SK-N-SH (cell line): ENCODE data around the gene DTX3L. TPM values are rescaled to one million over a fixed set of nuclear protein-coding genes. Genes with fewer than 3 reads are reported as not detected.

Experiments used
- CTCF ChIA-PET: fragments of 300-600, 350-600 bp; formaldehyde crosslinking; extraction: SDS; loops from one replicate; lab custom pipeline; 2021; lab: Yijun Ruan, JAX
- POLR2A ChIA-PET: fragments of 350-600 bp; sonication (Branson Sonifier 250); formaldehyde crosslinking; extraction: SDS; loops from one replicate; lab custom pipeline; 2020; ENCODE audit warnings: antibody characterized with exemption, inconsistent platforms; lab: Yijun Ruan, JAX
- DNase-seq: peaks from one replicate; pipeline ENCODE4 v3.0.0; 2012
- H2AFZ ChIP-seq: fragments of 200-600 bp; sonication (generic); 2 replicates; pipeline ENCODE4 v1.8.1; 2016; ENCODE audit warnings: antibody characterized with exemption, mild to moderate bottlenecking, low read depth
- H3F3A ChIP-seq: fragments of 200-600 bp; sonication (generic); replicated peaks from 2 replicates; pipeline ENCODE3; 2016; ENCODE audit warnings: antibody characterized with exemption, mild to moderate bottlenecking; ENCODE audit not compliant: insufficient read depth
- H3K27ac ChIP-seq, 2 experiments: fragments of 200-500 bp in 1 of 2; fragments of 200-600 bp in 1 of 2; sonication (Bioruptor generic) in 1 of 2; sonication (generic), shearing (Covaris generic) in 1 of 2; 2 replicates each; pipeline versions ENCODE4 v1.5.1 to v1.6.1; 2014 to 2016; ENCODE audit warnings: low read depth in 2 of 2, inconsistent platforms in 1 of 2, low read length in 1 of 2, mild to moderate bottlenecking in 1 of 2, mixed read lengths in 1 of 2
- H3K27me3 ChIP-seq: fragments of 200-600 bp; sonication (generic), shearing (Covaris generic); 2 replicates; pipeline ENCODE4 v1.6.1; 2016; ENCODE audit warnings: mixed run types; ENCODE audit not compliant: insufficient read depth
- H3K36me3 ChIP-seq, 2 experiments: fragments of 200-500 bp in 1 of 2; fragments of 200-600 bp in 1 of 2; sonication (Bioruptor generic) in 1 of 2; sonication (generic) in 1 of 2; replicated peaks in 1 of 2; 2 replicates each; pipeline versions ENCODE3 to v1.5.1; 2014 to 2016; ENCODE audit warnings: low read length in 1 of 2, mild to moderate bottlenecking in 1 of 2; ENCODE audit not compliant: insufficient read depth in 2 of 2, control insufficient read depth in 1 of 2
- H3K4me1 ChIP-seq, 2 experiments: fragments of 200-500 bp in 1 of 2; fragments of 200-600 bp in 1 of 2; sonication (Bioruptor generic) in 1 of 2; sonication (generic), shearing (Covaris generic) in 1 of 2; 2 replicates each; pipeline versions ENCODE4 v1.5.1 to v1.6.1; 2014 to 2016; ENCODE audit warnings: low read depth in 1 of 2, low read length in 1 of 2, mixed run types in 1 of 2; ENCODE audit not compliant: insufficient read depth in 2 of 2, control insufficient read depth in 1 of 2
- H3K4me2 ChIP-seq: fragments of 200-600 bp; sonication (generic), shearing (Covaris generic); 2 replicates; pipeline ENCODE4 v1.6.1; 2017; ENCODE audit warnings: mixed run types
- H3K4me3 ChIP-seq, 2 experiments: fragments of 200-500 bp in 1 of 2; fragments of 200-600 bp in 1 of 2; sonication (Bioruptor generic) in 1 of 2; sonication (generic), shearing (Covaris generic) in 1 of 2; 2 replicates each; pipeline versions ENCODE4 v1.5.1 to v1.8.1; 2014 to 2016; ENCODE audit warnings: low read depth in 2 of 2, inconsistent platforms in 1 of 2, low read length in 1 of 2, mild to moderate bottlenecking in 1 of 2, mixed read lengths in 1 of 2, moderate library complexity in 1 of 2
- H3K79me2 ChIP-seq: fragments of 200-600 bp; sonication (generic); 2 replicates; pipeline ENCODE4 v1.8.1; 2017; ENCODE audit warnings: mild to moderate bottlenecking; ENCODE audit not compliant: insufficient read depth
- H3K9ac ChIP-seq: fragments of 200-600 bp; sonication (generic); 2 replicates; pipeline ENCODE4 v1.6.1; 2017; ENCODE audit warnings: mixed run types
- H3K9me2 ChIP-seq: fragments of 200-600 bp; sonication (generic); 2 replicates; pipeline ENCODE4 v1.6.1; 2017; ENCODE audit warnings: mixed run types
- H3K9me3 ChIP-seq: fragments of 200-600 bp; sonication (generic); 2 replicates; pipeline ENCODE4 v1.6.1; 2017; ENCODE audit warnings: mixed run types, mild to moderate bottlenecking, moderate library complexity
- H4K20me1 ChIP-seq: fragments of 200-600 bp; sonication (generic); 2 replicates; pipeline ENCODE4 v1.6.1; 2017; ENCODE audit warnings: mild to moderate bottlenecking, mixed run types; ENCODE audit not compliant: insufficient read depth
- CTCF ChIP-seq: fragments of 200-600 bp; sonication (generic); IDR thresholded peaks from 2 replicates; pipeline ENCODE4 v1.6.1; 2017; ENCODE audit warnings: antibody characterized with exemption, mild to moderate bottlenecking, moderate library complexity
- ELF1 ChIP-seq: IDR thresholded peaks from 2 replicates; pipeline ENCODE4 v1.4.0; 2012
- FOXJ3 ChIP-seq: sonication (generic); formaldehyde crosslinking; IDR thresholded peaks from 2 replicates; pipeline ENCODE4 v1.5.1; 2020; ENCODE audit warnings: mild to moderate bottlenecking, missing genetic modification reagents
- GATA2 ChIP-seq: sonication (generic); formaldehyde crosslinking; IDR thresholded peaks from 2 replicates; pipeline ENCODE4 v1.5.0; 2020; ENCODE audit warnings: mild to moderate bottlenecking, missing genetic modification reagents
- IRF3 ChIP-seq: fragments of 150-350 bp; IDR thresholded peaks from 2 replicates; pipeline ENCODE4 v1.6.1; 2016; ENCODE audit warnings: mild to moderate bottlenecking, low read depth, low read length
- MAX ChIP-seq: IDR thresholded peaks from 2 replicates; pipeline ENCODE4 v1.4.0; 2012; ENCODE audit warnings: low read depth
- NRF1 ChIP-seq: IDR thresholded peaks from 2 replicates; pipeline ENCODE4 v1.6.1; 2012; ENCODE audit warnings: low read depth, mild to moderate bottlenecking, low read length
- REST ChIP-seq: IDR thresholded peaks from 2 replicates; pipeline ENCODE4 v1.6.1; 2012; ENCODE audit warnings: mild to moderate bottlenecking, low read depth, low read length, moderate library complexity
- RFX5 ChIP-seq: IDR thresholded peaks from 2 replicates; pipeline ENCODE4 v1.6.1; 2012; ENCODE audit warnings: mild to moderate bottlenecking, improper control_type of control experiment, low read length
- RXRA ChIP-seq: IDR thresholded peaks from 2 replicates; pipeline ENCODE4 v1.4.0; 2012; ENCODE audit warnings: low read depth, mild to moderate bottlenecking, borderline replicate concordance
- SMC3 ChIP-seq: IDR thresholded peaks from 2 replicates; pipeline ENCODE4 v1.6.1; 2012; ENCODE audit warnings: low read depth, low read length, improper control_type of control experiment
- TAF1 ChIP-seq: IDR thresholded peaks from 2 replicates; pipeline ENCODE4 v1.6.1; 2012; ENCODE audit warnings: low read depth, mild to moderate bottlenecking, low read length, moderate library complexity, borderline replicate concordance
- TEAD4 ChIP-seq: IDR thresholded peaks from 2 replicates; pipeline ENCODE4 v1.4.0; 2012; ENCODE audit warnings: mild to moderate bottlenecking, borderline replicate concordance; ENCODE audit not compliant: insufficient read depth
- YY1 ChIP-seq: IDR thresholded peaks from 2 replicates; pipeline ENCODE4 v1.4.0; 2012; ENCODE audit warnings: low read depth, mild to moderate bottlenecking
- WGBS: methylation state at CpG from one replicate; pipeline ENCODE4 v1.1.6; 2017; ENCODE audit warnings: low lambda C conversion rate; 5-methylcytosine and 5-hydroxymethylcytosine counted together
- polyA plus RNA-seq, 3 experiments: library from polyadenylated mRNA; depleted of rRNA; stranded (reverse); fragments of >200 nt; gene quantifications; 2 replicates each; pipeline ENCODE4 v1.2.3, GENCODE V29; 2012

DTX3L gene
- polyA plus RNA-seq, 1 of the 3 experiments (the other 2 are of a cell fraction): 2.7 TPM

GRCh38 chr3:122603056-122603455 is 38.9 kb downstream of the DTX3L start (continued):
- TF ChIP-seq FOXJ3 (no peak), ELF1 (no peak), TEAD4 (no peak)

- Histone ChIP-seq H3K4me2 (no peak overlapping the region), H2AFZ (no peak overlapping the region), H3K9me3 (no peaks in the 10 kb centered on the region), H3K4me3 (no peak overlapping the region), H3F3A (no peaks in the 10 kb centered on the region), H3K79me2 (no peaks in the 10 kb centered on the region), H3K9me2 (no peaks in the 10 kb centered on the region), H3K27ac (no peak overlapping the region), H4K20me1 (no peaks in the 10 kb centered on the region), H3K27me3 (no peaks in the 10 kb centered on the region), H3K9ac (no peak overlapping the region), H3K4me1 (no peaks in the 10 kb centered on the region), H3K36me3 (no peaks in the 10 kb centered on the region)
- no peak for DNase-seq
- 64% methylated on average over 4 of the region's 4 CpGs for WGBS
- no peak for TF ChIP-seq MAX
- no peak for TF ChIP-seq YY1
- TF ChIP-seq NRF1: no peak
- no peak for TF ChIP-seq RFX5
- TF ChIP-seq GATA2 (CRISPR knock-in tag): no peak
- no peak for TF ChIP-seq TAF1
- no peak for TF ChIP-seq REST
- TF ChIP-seq SMC3: no peak
- TF ChIP-seq IRF3: no peak
- TF ChIP-seq RXRA: no peak
- TF ChIP-seq CTCF: no peak
- ChIA-PET POLR2A (no interaction called here), CTCF (no interaction called here)
These were observed 42.2 kb downstream of the DTX3L start for GRCh38 chr3:122606330-122606729.
